ENCODE data around the gene MCHR2.

Gene MCHR2

GRCh38 chr6:99905209-99906106 is 88.6 kb downstream of the MCHR2 start:
- DNase-seq (ENCODE audit: low read depth), result no peak

- DNase-seq (ENCODE audit: low read depth), result no peak
Measured at GRCh38 chr6:99901596-99902384, 92.2 kb downstream of the MCHR2 start.

- no peak for DNase-seq (ENCODE audit: low read depth)
Measured at GRCh38 chr6:99894815-99895214, 99.2 kb downstream of the MCHR2 start.

- DNase-seq (ENCODE audit: low read depth), result no peak
Measured at GRCh38 chr6:99887066-99887465, 107.0 kb downstream of the MCHR2 start.

GRCh38 chr6:99885051-99885450 is 109.0 kb downstream of the MCHR2 start:
- DNase-seq (ENCODE audit: low read depth), result no peak

- no peak for DNase-seq (ENCODE audit: low read depth)
Measured at GRCh38 chr6:99882128-99882702, 111.8 kb downstream of the MCHR2 start.

- no peak for DNase-seq (ENCODE audit: low read depth)
Measured at GRCh38 chr6:99879431-99879830, 114.6 kb downstream of the MCHR2 start.

GRCh38 chr6:99875068-99875467 is 119.0 kb downstream of the MCHR2 start:
- DNase-seq (ENCODE audit: low read depth), result no peak

GRCh38 chr6:99873084-99873483 is 120.9 kb downstream of the MCHR2 start:
- no peak for DNase-seq (ENCODE audit: low read depth)

GRCh38 chr6:99871641-99872040 is 122.4 kb downstream of the MCHR2 start:
- DNase-seq (ENCODE audit: low read depth), result no peak
